ENCODE measurements around the gene SPATC1L.

- TF ChIP-seq CTCF (conservative IDR thresholded peaks at IDR 0.05), result no peak
- TF ChIP-seq ZFX (IDR thresholded peaks at IDR 0.05), result no peak
Measured at GRCh38 chr21:46203203-46203600, 18.9 kb upstream of the SPATC1L start.

All from C4-2B (cell line).